ENCODE results near the gene GPR143.
"Not testable (repeated sequence)": the region's sequence is repeated elsewhere in the genome, so short reads cannot be mapped to it uniquely, and the experiment has no call there.

GPR143 gene

GRCh38 chrX:9775930-9776329 lies 10.3 kb upstream of the GPR143 start:
- Histone ChIP-seq H3K36me3 (no peaks in the 10 kb centered on the region), H3K27me3 (no peaks in the 10 kb centered on the region), H3K9me3 (no peaks in the 10 kb centered on the region), H3K4me3 (ENCODE audit: low read depth, low read length) (no peak overlapping the region), H3K4me1 (no peaks in the 10 kb centered on the region)
- no peak for DNase-seq
- no peak for TF ChIP-seq CTCF (IDR thresholded peaks at IDR 0.05; ENCODE audit: low read depth, low read length)

GRCh38 chrX:9772943-9773342 lies 7.3 kb upstream of the GPR143 start:
- no peaks in the 10 kb centered on the region for H3K4me1 ChIP-seq
- H3K27me3 ChIP-seq: no peaks in the 10 kb centered on the region
- no peak overlapping the region for H3K4me3 ChIP-seq (ENCODE audit: low read depth, low read length)
- no peak for TF ChIP-seq CTCF (IDR thresholded peaks at IDR 0.05; ENCODE audit: low read depth, low read length)
- no peaks in the 10 kb centered on the region for H3K9me3 ChIP-seq
- no peak for DNase-seq
- H3K36me3 ChIP-seq: no peaks in the 10 kb centered on the region

- H3K36me3 ChIP-seq: no peaks in the 10 kb centered on the region
- no peak for DNase-seq
- H3K9me3 ChIP-seq: no peaks in the 10 kb centered on the region
- no peaks in the 10 kb centered on the region for H3K4me1 ChIP-seq
- no peak for TF ChIP-seq CTCF (IDR thresholded peaks at IDR 0.05; ENCODE audit: low read depth, low read length)
- no peak overlapping the region for H3K4me3 ChIP-seq (ENCODE audit: low read depth, low read length)
- H3K27me3 ChIP-seq: no peaks in the 10 kb centered on the region
These were observed 4.7 kb upstream of the GPR143 start for GRCh38 chrX:9770319-9770718.

- not testable (repeated sequence) for H3K27me3 ChIP-seq; H3K9me3 ChIP-seq; H3K36me3 ChIP-seq; DNase-seq; H3K4me3 ChIP-seq (ENCODE audit: low read depth, low read length); H3K4me1 ChIP-seq
These were observed 2.7 kb upstream of the GPR143 start for GRCh38 chrX:9768321-9768839.

GRCh38 chrX:9767375-9767774 lies 1.7 kb upstream of the GPR143 start:
- Histone ChIP-seq H3K27me3 (no peaks in the 10 kb centered on the region), H3K9me3 (no peaks in the 10 kb centered on the region), H3K36me3 (no peaks in the 10 kb centered on the region), H3K4me3 (ENCODE audit: low read depth, low read length) (no peak overlapping the region), H3K4me1 (no peaks in the 10 kb centered on the region)
- no peak for TF ChIP-seq CTCF (IDR thresholded peaks at IDR 0.05; ENCODE audit: low read depth, low read length)
- DNase-seq: no peak

- TF ChIP-seq CTCF (IDR thresholded peaks at IDR 0.05; ENCODE audit: low read depth, low read length): no peak
- H3K27me3 ChIP-seq: no peaks in the 10 kb centered on the region
- H3K4me1 ChIP-seq: no peaks in the 10 kb centered on the region
- H3K36me3 ChIP-seq: no peaks in the 10 kb centered on the region
- no peak for DNase-seq
- no peaks in the 10 kb centered on the region for H3K9me3 ChIP-seq
- H3K4me3 ChIP-seq (ENCODE audit: low read depth, low read length): no peak overlapping the region
These were observed 443 bp downstream of the GPR143 start for GRCh38 chrX:9765072-9765736.

Data from BE2C (cell line).